Ishikawa (cell line): ENCODE measurements around the gene LINGO3.

ENCODE experiments used
- CEBPB ChIP-seq: IDR thresholded peaks from 2 replicates; pipeline ENCODE4 v1.6.1; 2012
- CREB1 ChIP-seq: IDR thresholded peaks from 2 replicates; pipeline ENCODE4 v1.6.1; 2012; ENCODE audit warnings: low read depth
- MAX ChIP-seq: IDR thresholded peaks from 2 replicates; pipeline ENCODE4 v1.6.1; 2012
- RAD21 ChIP-seq: IDR thresholded peaks from 2 replicates; pipeline ENCODE4 v1.6.1; 2012; ENCODE audit warnings: low read depth
- REST ChIP-seq: IDR thresholded peaks from 2 replicates; pipeline ENCODE4 v1.6.1; 2012; ENCODE audit warnings: low read depth, mild to moderate bottlenecking
- TAF1 ChIP-seq: IDR thresholded peaks from 2 replicates; pipeline ENCODE4 v1.6.1; 2012; ENCODE audit warnings: low read depth, mild to moderate bottlenecking
- TCF12 ChIP-seq: IDR thresholded peaks from 2 replicates; pipeline ENCODE4 v1.6.1; 2012; ENCODE audit warnings: low read depth
- TEAD4 ChIP-seq: IDR thresholded peaks from 2 replicates; pipeline ENCODE4 v1.6.1; 2012
- USF1 ChIP-seq: IDR thresholded peaks from 2 replicates; pipeline ENCODE4 v1.6.1; 2012
- ZBTB7A ChIP-seq: IDR thresholded peaks from 2 replicates; pipeline ENCODE4 v1.6.1; 2012; ENCODE audit warnings: low read depth

- TF ChIP-seq REST (no peak), MAX (no peak), USF1 (no peak), CEBPB (no peak), ZBTB7A (no peak), TCF12 (no peak), RAD21 (no peak), CREB1 (no peak), TEAD4 (no peak), TAF1 (no peak)
These were observed 25.1 kb downstream of the LINGO3 start for GRCh38 chr19:2282862-2283237.
